ENCODE results near the gene ZNF330.
"Not testable (repeated sequence)": the region's sequence is repeated elsewhere in the genome, so short reads cannot be mapped to it uniquely, and the experiment has no call there.

Gene ZNF330

DNA sequence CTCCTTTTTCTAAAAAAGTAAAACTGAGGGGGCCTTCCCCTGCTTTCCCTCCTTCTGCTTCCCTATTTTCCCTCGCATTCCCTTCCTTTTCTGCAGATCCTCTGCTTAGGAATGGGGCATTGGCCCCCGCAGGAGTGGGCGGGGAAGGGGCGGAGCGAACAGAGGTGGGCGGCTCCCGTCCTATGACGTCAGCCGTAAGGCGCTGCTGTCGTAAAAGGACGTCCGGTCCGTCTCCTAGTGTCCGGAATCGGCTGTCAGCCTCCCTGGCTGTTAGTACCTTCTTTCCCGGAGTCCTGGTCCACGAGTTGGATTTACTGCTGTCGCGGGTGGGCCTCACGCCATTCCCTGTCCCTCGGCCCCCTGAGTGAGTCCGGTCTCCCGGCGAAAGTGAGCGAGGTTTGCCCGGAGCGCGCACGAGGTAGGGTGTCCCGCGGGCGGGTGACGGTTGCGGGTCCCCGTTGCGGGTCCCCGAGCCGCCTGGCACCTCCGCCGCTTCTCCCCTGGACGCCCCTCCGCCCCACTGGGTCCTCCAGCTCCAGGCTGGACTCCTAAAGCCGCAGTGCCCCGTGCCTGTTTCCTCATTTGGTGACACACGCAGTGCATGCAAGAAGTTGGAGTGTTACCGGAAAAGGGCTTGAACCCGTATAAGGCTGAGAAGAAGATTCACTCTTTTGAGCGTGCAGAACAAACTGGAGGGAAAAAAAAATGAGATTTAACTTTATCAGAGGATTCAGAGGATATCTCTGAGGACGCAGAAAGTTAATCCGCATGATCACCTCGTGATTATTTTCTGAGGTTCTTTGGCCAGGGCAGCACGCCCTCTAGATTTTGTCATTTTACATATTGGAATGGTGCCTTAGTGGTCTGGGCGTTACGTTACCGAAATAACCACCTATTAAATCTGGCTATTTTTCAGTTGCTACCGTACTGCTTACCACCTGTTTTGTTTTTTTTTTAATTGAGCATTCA lies at the start of gene ZNF330:
ZNF330 (plus strand) TSS at position 205 of the 969 bp plus-strand sequence. CDS start 1,477 bp downstream, outside the sequence.
- Mint-ChIP-seq H3K4me1 (peaks cover 28% of the 10 kb centered on the region), H3K27ac (peak within 1 kb of the TSS; percentile 97), H3K4me3 (peak within 1 kb of the TSS; percentile 88), H3K36me3 (peaks cover 50% of the 10 kb centered on the region), H3K9me3 (no peaks in the 10 kb centered on the region)
- DNase-seq (ENCODE audit: low spot score in 2 of 2) = peak; percentile 97 to 98
- ATAC-seq = peak; percentile 87

DNA sequence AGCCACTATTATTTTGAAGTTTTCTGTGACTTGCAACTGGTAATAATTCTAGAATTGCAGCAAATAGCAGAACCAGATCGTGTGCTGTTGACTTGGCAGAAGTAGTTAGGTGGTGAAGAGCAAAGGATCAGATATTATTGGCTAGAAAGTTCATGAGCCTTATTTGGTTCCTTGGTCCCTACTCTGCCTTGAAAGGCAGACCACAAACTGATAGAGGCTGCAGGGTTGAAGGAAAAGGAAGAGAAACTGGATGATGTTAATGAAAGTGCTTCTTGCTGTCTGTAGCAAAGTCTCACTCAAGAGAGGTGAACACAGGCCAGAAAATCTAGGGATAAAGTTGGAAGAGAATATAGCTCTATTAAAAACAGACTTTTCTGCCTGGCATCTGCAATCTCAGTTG lies 46.2 kb upstream of the ZNF330 start:
- H3K4me3 Mint-ChIP-seq = no peak overlapping the region
- H3K9me3 Mint-ChIP-seq = no peaks in the 10 kb centered on the region
- ATAC-seq (no peak), DNase-seq (ENCODE audit: low spot score in 2 of 2) (no peak)
- no peaks in the 10 kb centered on the region for H3K36me3 Mint-ChIP-seq
- no peak overlapping the region for H3K27ac Mint-ChIP-seq
- no peaks in the 10 kb centered on the region for H3K4me1 Mint-ChIP-seq

DNA sequence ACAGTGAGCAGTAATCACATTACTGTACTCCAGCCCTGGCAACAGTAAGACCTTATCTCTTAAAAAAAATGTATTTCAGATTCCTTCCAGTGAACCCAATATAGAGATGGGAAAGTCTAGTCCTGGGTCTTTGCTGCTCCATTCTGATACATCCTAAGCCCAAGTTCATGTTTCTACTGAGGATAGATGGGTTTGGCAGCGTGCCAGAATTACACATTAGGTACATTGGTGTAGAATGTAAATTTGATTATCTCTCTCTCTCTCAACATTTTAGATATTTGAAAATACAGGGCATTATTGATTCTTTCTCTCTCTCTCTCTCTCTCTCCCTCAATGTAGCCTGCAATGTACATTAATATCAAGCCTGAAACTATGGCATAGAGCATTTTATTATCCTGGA lies 43.5 kb upstream of the ZNF330 start:
- H3K9me3 Mint-ChIP-seq = no peaks in the 10 kb centered on the region
- H3K27ac Mint-ChIP-seq = no peak overlapping the region
- H3K4me1 Mint-ChIP-seq = no peaks in the 10 kb centered on the region
- DNase-seq (ENCODE audit: low spot score in 2 of 2) (no peak), ATAC-seq (no peak)
- no peaks in the 10 kb centered on the region for H3K36me3 Mint-ChIP-seq
- no peak overlapping the region for H3K4me3 Mint-ChIP-seq

DNA sequence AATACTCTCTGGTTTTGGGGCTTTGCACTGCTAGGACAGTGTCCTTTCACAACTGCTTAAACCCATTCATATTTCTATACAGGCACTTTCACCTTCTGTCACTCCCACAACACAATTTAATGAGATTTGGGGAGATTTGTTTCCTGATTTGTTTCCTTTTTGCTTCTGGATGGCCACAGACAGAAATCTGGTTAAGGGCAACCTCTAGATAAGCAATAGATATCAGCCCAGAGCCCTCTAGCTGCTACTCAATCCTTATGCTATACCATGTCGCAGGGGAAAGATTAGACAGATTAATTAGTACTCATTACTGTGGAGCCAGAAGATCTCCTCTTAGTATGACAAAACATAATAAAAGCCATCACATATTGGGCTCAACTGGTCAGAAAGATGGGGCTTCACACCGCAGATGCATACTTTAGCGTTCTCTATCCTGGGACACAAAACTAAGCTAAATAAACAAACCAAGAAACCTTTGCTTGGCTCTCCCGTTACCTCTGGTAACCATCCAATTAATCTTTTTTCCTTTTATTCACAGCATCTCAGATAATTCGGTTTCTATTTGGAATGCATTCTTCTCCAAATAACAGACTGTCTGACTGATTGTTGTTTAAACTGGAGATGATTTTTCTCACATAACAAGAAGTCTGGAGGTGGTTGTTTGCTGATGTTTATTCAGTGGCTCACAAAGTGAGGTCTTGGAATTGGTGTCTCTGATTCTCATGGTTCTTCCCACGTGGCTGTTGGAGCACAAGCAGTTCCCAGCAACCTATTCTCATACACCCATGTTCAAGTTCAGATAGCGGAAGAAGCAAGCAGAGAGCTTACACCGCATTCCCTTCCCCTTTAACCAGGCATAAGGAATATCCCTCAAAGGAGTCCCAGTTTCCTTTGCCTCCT lies 41.0 kb upstream of the ZNF330 start:
- Mint-ChIP-seq H3K4me1 (no peaks in the 10 kb centered on the region), H3K36me3 (no peaks in the 10 kb centered on the region), H3K9me3 (no peaks in the 10 kb centered on the region), H3K27ac (no peak overlapping the region), H3K4me3 (no peak overlapping the region)
- no peak for DNase-seq (ENCODE audit: low spot score in 2 of 2)
- ATAC-seq = no peak

DNA sequence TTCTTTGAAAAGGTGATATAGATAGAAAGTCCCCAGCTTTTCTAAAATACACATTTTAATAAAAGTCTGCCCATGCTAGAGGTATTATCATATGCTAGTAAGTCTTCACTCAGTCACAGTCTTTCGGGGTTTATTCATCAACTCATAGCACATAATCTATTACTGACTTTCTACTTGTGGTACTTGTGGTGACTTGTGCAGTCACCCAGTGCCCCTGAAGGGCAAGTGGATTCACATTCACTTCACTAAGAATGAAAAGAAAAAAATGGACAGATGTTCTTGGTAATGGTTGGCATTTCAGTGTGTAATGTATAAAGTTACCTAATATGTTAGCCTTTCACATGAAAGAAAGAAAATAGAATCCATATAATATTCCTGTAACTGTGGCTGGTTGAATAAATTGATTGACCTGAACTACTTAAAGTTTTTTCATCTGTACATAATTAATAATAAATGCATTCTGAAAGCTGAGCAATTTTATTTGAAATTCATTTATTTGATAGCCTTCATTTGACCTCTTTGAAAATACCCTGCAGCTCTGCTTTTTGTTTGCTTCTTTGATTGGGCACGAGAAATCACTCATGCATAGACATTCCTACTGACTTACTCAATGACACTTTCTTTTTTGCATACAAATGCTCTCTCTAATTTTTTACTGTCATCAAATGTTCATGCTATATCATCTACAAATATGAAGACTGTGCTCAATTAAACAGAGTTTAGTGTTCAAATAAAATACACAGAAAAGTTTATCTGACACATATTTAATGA lies 39.5 kb upstream of the ZNF330 start:
- no peaks in the 10 kb centered on the region for H3K4me1 Mint-ChIP-seq
- H3K9me3 Mint-ChIP-seq = no peaks in the 10 kb centered on the region
- no peak overlapping the region for H3K27ac Mint-ChIP-seq
- ATAC-seq (no peak), DNase-seq (ENCODE audit: low spot score in 2 of 2) (no peak)
- no peaks in the 10 kb centered on the region for H3K36me3 Mint-ChIP-seq
- no peak overlapping the region for H3K4me3 Mint-ChIP-seq

DNA sequence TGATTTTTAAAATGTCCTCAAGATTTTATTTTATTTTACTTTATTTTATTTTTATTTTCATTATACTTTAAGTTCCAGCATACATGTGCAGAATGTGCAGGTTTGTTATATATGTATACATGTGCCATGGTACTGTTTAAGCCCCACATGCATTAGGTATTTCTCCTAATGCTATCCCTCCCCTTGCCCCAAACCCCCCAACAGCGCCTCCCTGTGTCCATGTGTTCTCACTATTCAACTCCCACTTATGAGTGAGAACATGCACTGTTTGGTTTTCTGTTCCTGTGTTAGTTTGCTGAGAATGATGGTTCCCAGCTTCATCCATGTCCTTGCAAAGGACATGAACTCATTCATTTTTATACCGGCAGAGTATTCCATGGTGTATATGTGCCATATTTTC lies 37.2 kb upstream of the ZNF330 start:
- H3K36me3 Mint-ChIP-seq; H3K9me3 Mint-ChIP-seq; H3K27ac Mint-ChIP-seq; DNase-seq (ENCODE audit: low spot score in 2 of 2); H3K4me3 Mint-ChIP-seq; ATAC-seq; H3K4me1 Mint-ChIP-seq: not testable (repeated sequence)

DNA sequence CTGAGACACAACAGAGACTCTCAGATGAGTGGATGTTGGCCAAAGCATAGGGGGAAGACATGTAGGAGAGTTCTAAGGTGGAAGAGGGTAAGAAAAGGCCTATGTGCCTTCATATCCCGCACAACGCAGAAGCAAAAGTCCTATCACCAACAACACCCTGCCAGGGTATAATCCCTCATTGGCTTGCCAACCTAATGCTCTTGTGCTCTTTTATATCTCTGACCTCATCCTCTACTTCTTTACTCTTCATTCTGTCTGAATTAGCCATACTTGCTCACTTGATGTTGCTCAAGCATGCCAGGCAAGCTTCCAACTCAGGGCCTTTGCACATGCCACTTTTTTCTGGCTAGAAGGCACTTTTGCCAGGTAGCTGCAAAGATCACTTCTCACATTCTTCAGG lies 28.1 kb upstream of the ZNF330 start:
- no peaks in the 10 kb centered on the region for H3K4me1 Mint-ChIP-seq
- H3K36me3 Mint-ChIP-seq = no peaks in the 10 kb centered on the region

DNA sequence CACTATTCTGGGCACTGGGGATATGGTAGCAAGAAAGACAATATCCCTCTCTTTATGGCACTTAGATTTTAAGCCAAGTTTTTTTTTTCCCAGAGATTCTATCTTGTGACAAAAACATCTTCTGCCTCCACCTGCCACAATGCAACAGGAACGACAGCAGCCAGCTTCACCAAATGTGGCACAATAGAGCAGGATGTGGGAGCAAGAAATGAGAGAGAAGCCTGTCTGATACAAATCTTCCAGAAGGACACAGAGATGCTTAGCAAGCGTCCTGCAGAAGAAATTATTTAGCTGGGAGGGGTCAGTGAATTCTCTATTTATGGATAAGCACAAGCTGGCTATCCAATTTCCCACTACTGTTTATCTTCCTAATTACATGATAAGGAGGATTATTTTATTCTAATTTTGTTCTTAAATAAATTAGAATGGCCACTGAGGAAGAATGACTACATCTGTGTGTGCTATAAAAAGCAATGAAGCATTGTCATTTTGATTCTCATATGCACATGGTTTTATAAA lies 27.1 kb upstream of the ZNF330 start:
- Mint-ChIP-seq H3K27ac (no peak overlapping the region), H3K4me3 (no peak overlapping the region), H3K9me3 (no peaks in the 10 kb centered on the region), H3K4me1 (no peaks in the 10 kb centered on the region), H3K36me3 (no peaks in the 10 kb centered on the region)
- no peak for ATAC-seq
- DNase-seq (ENCODE audit: low spot score in 2 of 2) = no peak

More for the DNA sequence above, 28.1 kb upstream of the ZNF330 start:
- no peak overlapping the region for H3K27ac Mint-ChIP-seq
- DNase-seq (ENCODE audit: low spot score in 2 of 2) (no peak), ATAC-seq (no peak)
- H3K4me3 Mint-ChIP-seq = no peak overlapping the region
- no peaks in the 10 kb centered on the region for H3K9me3 Mint-ChIP-seq

DNA sequence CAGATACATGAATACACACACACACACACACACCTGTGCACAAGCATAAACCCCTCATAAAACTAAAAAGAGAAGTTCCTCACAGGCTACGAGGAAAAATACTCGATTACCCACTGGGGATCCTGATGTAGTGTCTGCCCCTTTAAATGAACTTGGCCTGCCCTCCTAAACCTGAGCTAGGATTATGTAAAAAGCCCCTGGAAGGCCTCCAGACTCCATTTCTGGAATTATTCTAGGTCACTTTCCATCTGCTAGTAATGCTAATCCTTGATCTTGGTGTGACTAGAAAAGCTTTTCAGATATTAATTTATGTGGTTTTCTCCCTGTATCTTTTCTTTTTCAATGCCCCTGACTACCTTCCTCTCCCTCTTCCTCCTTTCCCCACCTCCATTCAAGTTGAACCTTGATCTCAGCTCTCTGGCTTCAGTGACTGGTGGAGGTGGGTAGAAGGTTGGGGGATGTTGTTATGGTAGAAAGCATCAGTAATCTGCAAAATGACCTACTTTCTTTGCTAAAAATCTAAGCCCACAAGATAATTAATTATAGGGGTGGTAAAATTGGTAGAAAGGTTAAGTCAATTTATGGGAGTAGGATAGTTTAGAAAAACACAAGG lies 25.5 kb upstream of the ZNF330 start:
- peaks cover 2% of the 10 kb centered on the region for H3K9me3 Mint-ChIP-seq
- H3K27ac Mint-ChIP-seq = no peak overlapping the region
- H3K4me3 Mint-ChIP-seq = no peak overlapping the region
- no peaks in the 10 kb centered on the region for H3K4me1 Mint-ChIP-seq
- ATAC-seq (no peak), DNase-seq (ENCODE audit: low spot score in 2 of 2) (no peak)
- no peaks in the 10 kb centered on the region for H3K36me3 Mint-ChIP-seq

DNA sequence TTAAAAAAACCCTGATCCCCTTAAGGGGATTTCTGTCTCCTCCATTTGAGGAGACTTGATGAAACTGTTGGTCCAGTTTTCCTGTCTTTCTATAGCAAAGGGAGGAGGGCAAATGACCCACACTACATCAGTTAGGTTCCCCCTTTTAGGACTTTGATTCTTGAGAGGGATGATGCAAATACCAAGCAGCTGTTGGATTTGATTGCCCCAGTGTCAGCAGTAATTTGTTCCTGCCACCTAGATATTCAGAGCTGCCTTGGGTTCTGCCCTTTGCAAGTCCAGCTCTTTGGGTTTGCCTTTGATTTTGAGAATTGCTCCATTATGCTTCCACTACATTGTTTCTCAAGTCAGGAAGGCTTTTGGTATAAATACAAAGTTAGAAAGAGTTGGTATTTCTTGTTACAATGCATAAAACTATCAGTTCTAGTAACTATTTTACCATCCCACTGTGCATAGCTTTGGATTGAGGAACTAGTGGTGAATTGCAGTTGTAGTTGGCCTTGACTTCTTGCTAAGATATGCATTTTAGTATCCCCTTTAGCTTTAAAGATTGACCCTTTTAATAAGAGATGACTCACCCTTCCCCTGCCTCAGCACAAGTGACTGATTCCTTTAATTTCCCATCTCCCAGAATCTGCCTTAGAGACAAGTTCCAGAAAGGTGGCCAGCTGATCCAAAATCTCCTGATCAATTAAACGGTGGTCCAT lies 24.3 kb upstream of the ZNF330 start:
- DNase-seq (ENCODE audit: low spot score in 2 of 2) (no peak), ATAC-seq (no peak)
- Mint-ChIP-seq H3K4me1 (no peaks in the 10 kb centered on the region), H3K9me3 (peaks cover 3% of the 10 kb centered on the region), H3K36me3 (no peaks in the 10 kb centered on the region), H3K4me3 (no peak overlapping the region), H3K27ac (no peak overlapping the region)

DNA sequence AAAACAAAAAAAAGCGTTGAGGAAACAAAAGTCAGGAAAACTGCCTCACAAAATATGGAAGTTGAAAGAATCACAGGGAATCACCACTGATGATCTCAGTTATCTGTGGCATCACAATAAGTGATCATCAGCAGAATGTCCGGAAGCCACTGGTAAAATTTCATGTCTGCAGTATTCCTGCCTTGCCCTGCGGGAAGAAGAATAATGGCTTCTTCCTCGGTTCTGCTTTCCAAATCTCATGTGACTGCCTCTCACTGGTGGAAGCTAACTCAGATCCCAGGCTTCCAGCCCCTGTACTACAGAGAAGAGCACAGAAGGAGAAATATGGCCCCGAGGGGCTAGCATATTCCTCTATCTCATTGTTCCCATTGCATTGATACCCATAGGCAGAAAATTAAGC lies 12.7 kb upstream of the ZNF330 start:
- Mint-ChIP-seq H3K4me3 (no peak overlapping the region), H3K27ac (no peak overlapping the region), H3K9me3 (no peaks in the 10 kb centered on the region), H3K36me3 (no peaks in the 10 kb centered on the region), H3K4me1 (no peaks in the 10 kb centered on the region)
- ATAC-seq (no peak), DNase-seq (ENCODE audit: low spot score in 2 of 2) (no peak)

DNA sequence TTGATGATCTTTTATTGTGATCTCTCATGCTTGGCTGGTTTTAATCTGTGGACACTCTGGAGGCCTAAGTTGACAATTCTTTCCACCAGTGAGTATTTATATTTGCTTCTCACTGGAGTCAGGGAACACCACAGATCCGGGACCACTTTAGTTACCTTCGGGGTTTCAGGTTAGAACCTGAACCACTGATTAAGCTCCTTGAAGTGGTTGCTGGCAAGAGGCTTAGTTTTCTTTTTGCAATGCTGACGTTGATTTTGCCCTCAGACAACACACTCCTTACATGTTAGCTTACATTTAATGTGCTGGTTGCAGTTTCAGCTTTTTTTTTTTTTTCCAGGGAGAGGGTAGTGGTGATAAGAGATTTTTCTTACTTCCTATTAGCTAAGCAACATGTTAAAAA lies 10.5 kb upstream of the ZNF330 start:
- ATAC-seq (no peak), DNase-seq (ENCODE audit: low spot score in 2 of 2) (no peak)
- Mint-ChIP-seq H3K4me3 (no peak overlapping the region), H3K36me3 (no peaks in the 10 kb centered on the region), H3K9me3 (no peaks in the 10 kb centered on the region), H3K27ac (no peak overlapping the region), H3K4me1 (no peaks in the 10 kb centered on the region)

DNA sequence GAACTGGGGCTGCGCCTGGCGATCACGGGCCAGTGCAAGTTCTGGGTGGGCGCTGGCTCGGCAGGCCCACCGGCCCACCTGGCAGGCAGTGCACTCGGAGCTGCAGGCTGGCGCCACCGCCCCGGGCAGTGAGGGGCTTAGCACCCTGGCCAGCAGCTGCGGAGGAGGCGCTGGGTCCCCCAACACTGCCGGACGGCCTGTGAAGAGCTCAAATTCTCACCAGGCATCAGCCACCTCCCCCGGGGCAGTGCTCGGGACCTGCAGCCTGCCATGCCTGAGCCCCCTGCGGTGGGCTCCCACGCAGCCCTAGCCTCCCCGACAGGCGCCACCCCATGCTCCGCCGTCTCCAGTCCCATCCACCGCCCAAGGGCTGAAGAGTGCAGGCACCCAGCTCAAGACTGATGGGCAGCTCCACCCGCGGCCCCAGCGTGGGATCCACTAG lies 7.1 kb upstream of the ZNF330 start:
- ATAC-seq (no peak), DNase-seq (ENCODE audit: low spot score in 2 of 2) (no peak)
- Mint-ChIP-seq H3K36me3 (no peaks in the 10 kb centered on the region), H3K4me1 (no peaks in the 10 kb centered on the region), H3K4me3 (no peak overlapping the region), H3K27ac (no peak overlapping the region), H3K9me3 (no peaks in the 10 kb centered on the region)

DNA sequence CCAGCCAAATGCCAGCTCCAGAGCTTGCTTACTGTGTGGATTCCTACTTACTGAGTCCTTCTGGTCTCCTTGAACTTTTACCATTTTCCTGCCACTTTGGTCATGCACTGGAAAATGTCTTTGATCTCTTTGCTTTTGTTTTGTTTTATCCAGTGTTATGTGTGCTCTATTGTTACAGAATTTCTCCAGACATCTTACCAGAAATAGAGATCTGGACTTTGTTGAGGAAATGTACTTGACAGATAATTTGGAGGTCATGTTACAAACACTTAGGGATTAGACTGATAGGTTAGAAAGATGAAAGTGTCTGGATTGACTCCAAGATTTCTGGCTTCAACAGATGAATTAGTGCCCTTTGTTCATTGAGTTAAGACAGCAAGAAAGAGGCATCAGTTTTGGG lies 5.7 kb upstream of the ZNF330 start:
- DNase-seq (ENCODE audit: low spot score in 2 of 2) = no peak
- ATAC-seq = no peak
- H3K36me3 Mint-ChIP-seq = no peaks in the 10 kb centered on the region
- H3K4me3 Mint-ChIP-seq = no peak overlapping the region
- peaks cover 2% of the 10 kb centered on the region for H3K4me1 Mint-ChIP-seq
- no peaks in the 10 kb centered on the region for H3K9me3 Mint-ChIP-seq
- no peak overlapping the region for H3K27ac Mint-ChIP-seq
